HG03045 (cell line): Measurements from ENCODE around the gene BTBD8.

Source experiments
- ATAC-seq: cut with Tn5 transposase; IDR thresholded peaks from one replicate; pipeline ENCODE4 v1.9.1; 2021; ENCODE audit warnings: mild to moderate bottlenecking, moderate library complexity; ENCODE audit not compliant: unreplicated experiment

Gene BTBD8

GRCh38 chr1:92087542-92087941 is 7.4 kb downstream of the BTBD8 start:
- ATAC-seq = no peak

- ATAC-seq = no peak
Observed at GRCh38 chr1:92091625-92092024, 11.5 kb downstream of the BTBD8 start.

GRCh38 chr1:92094090-92094489 is 13.9 kb downstream of the BTBD8 start:
- ATAC-seq = no peak

GRCh38 chr1:92094595-92094994 is 14.4 kb downstream of the BTBD8 start:
- no peak for ATAC-seq

GRCh38 chr1:92095874-92096273 is 15.7 kb downstream of the BTBD8 start:
- no peak for ATAC-seq

GRCh38 chr1:92096317-92096716 is 16.2 kb downstream of the BTBD8 start:
- ATAC-seq = no peak

- no peak for ATAC-seq
Observed at GRCh38 chr1:92105546-92106081, 25.5 kb downstream of the BTBD8 start.

GRCh38 chr1:92108631-92109030 is 28.5 kb downstream of the BTBD8 start:
- no peak for ATAC-seq

- ATAC-seq = no peak
Observed at GRCh38 chr1:92117526-92117925, 37.4 kb downstream of the BTBD8 start.

- no peak for ATAC-seq
Observed at GRCh38 chr1:92118826-92119225, 38.7 kb downstream of the BTBD8 start.

- no peak for ATAC-seq
Observed at GRCh38 chr1:92123868-92124267, 43.7 kb downstream of the BTBD8 start.

GRCh38 chr1:92125204-92125603 is 45.1 kb downstream of the BTBD8 start:
- no peak for ATAC-seq

GRCh38 chr1:92126088-92126487 is 45.9 kb downstream of the BTBD8 start:
- no peak for ATAC-seq

GRCh38 chr1:92134331-92134730 is 54.2 kb downstream of the BTBD8 start:
- ATAC-seq = no peak

GRCh38 chr1:92136341-92136740 is 56.2 kb downstream of the BTBD8 start:
- ATAC-seq = no peak

- no peak for ATAC-seq
Observed at GRCh38 chr1:92154934-92155333, 74.8 kb downstream of the BTBD8 start.

- no peak for ATAC-seq
Observed at GRCh38 chr1:92159593-92159992, 79.4 kb downstream of the BTBD8 start.

- no peak for ATAC-seq
Observed at GRCh38 chr1:92165389-92165788, 85.2 kb downstream of the BTBD8 start.

- no peak for ATAC-seq
Observed at GRCh38 chr1:92167151-92167550, 87.0 kb downstream of the BTBD8 start.

- no peak for ATAC-seq
Observed at GRCh38 chr1:92168657-92169056, 88.5 kb downstream of the BTBD8 start.

GRCh38 chr1:92169214-92170005 is 89.3 kb downstream of the BTBD8 start:
- ATAC-seq = no peak

- no peak for ATAC-seq
Observed at GRCh38 chr1:92184632-92185031, 104.5 kb downstream of the BTBD8 start.

- no peak for ATAC-seq
Observed at GRCh38 chr1:92186081-92186480, 105.9 kb downstream of the BTBD8 start.
